NCI-H1048 (cell line): Measurements from ENCODE around the gene SAMD4A.

Experiments used
- DNase-seq: peaks from one replicate; lab custom pipeline; 2025; lab: John Stamatoyannopoulos, UW

SAMD4A gene

DNA sequence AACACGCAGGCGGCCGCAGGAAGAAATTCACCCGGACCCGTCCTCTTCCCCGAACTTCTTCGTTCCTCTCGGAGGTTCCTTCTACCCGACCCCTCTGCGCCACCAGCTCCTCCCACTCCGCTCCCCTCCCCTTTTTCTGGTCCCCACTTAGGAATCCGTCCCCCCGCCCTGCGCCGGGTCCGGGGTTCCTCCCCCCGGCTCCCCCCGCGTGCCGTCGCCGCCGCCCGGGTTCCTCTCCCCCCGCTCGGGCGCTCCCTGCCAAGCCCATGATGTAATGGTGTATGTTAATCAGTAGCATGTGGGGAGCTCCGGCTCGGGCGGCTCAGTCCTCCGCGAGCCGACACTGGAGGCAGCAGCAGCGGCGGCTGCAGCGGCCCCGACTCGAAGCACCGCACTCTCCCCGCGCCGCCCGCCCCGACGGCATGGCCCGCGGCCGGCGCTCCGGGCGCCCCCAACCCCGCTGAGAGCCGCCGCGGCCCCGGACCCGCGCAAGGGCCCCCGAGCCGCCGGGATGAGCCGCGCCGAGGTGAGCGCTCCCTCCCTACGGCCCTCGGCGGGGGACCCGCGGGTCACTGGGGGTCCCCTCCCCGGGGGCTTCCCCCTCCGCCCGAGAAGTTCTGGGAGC, 1.0 kb upstream of the SAMD4A start:
- no peak for DNase-seq

GRCh38 chr14:54567224-54567638, 303 bp downstream of the SAMD4A start:
- DNase-seq, result no peak

GRCh38 chr14:54567639-54568561, 972 bp downstream of the SAMD4A start:
- DNase-seq, result no peak

DNA sequence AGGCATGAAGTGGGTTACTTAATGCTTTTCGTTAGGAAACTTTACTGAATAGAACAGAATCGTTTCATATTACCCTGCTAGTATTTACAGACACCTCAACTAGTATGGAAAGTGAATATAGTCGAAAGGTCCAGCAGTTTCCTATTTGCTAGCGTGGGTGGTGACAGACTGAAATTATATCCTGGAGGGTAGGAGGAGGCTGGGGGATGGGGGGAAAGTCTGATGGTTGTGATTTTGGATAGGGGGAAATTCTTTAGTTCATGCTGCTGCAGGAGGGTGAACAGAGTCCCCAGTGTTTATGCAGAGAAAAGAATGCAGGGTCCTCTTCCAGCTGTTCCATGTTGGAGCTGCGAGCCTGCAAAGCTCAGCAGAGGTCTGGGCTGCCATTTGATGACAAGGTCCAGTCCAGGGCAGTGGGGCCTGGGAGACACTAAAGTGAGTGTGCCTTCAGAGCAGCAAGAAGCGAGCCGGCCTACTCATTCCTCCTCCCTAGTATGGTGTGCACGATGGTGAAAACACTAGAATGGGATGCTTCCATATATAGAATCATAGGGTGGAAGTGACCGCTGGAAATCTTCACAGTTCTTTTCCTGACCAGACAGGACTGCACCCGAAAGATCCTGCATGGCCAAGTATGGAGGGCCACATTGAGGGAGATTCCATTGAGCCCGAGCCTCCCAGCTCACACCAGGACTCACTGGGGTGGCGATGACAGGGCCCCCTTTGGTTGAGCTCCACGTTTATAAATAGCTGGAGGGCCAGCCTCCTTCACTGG, 2.1 kb downstream of the SAMD4A start:
- no peak for DNase-seq

- no peak for DNase-seq
Observed at GRCh38 chr14:54570047-54570446, 3.1 kb downstream of the SAMD4A start.

DNA sequence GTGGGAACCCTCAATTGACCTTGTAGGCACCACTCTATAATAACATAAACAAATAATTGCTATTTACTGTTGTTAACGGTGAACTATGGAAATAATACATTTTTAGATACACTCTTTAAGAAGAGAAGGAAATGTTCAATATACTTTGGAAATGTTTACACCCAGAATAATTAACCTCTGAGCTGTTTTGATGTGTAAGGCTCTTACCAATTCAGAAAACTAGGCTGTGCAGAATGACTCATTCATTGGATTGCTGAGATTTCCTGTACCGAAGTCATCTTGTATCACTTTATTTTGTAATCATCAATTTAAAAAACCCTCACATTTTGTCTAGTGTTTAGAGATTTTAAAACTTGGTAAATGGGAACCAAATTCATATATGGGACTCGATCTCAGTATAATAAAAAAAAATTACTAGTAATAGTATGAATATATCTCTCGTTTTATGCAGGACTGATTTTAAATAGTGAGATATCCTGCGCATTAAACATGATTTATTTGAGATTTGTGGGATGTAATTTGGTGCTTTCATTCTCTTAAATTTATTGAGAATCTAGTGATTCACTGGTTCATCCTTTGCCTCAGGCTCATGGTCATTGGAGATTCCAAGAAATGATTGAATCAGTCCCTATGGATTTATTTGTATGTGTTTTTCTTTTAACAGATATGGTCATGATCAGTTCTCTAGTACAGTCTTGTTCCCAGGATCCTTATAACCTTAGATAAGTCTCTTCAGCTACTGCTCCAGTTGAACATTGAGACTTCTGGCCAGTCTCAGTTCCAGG, 3.9 kb downstream of the SAMD4A start:
- DNase-seq, result no peak

DNA sequence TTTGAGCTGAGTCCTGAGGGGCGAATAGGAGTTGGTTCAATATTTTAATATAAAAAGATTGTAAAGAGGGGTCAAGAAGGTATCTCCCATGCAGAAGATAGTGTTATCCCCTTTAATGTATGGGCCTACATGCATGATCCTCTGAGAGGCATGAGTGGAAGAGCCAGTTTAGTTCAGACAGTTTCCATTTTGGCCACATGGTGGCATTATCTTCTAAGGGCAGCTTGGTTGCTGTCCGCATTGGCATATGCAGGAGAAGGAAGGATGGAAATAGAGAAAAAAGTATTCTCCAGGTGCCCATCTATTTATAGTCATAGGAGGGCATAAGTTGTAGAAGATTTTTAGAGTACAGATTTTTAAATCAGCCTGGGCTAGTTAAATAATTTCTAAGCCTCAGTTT, 5.4 kb downstream of the SAMD4A start:
- no peak for DNase-seq

DNA sequence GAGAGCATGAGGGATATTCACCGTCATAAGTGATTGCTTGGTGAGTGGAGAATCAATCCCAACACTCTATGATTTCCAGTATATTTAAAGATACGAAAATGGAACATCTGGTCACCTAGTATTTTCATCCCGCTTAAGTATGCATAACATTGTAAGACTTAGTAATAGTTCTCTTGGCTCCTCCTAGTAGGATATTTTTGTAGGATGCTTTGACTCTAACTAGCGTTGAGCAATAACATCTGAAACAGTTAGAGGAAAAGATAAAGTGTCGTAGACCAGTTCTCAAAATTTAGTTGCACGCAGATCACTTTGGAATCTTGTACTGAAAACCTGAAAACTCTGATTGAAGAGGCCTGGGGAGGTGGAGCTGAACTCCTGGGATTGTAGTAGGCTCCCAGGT, 7.6 kb downstream of the SAMD4A start:
- DNase-seq, result no peak

DNA sequence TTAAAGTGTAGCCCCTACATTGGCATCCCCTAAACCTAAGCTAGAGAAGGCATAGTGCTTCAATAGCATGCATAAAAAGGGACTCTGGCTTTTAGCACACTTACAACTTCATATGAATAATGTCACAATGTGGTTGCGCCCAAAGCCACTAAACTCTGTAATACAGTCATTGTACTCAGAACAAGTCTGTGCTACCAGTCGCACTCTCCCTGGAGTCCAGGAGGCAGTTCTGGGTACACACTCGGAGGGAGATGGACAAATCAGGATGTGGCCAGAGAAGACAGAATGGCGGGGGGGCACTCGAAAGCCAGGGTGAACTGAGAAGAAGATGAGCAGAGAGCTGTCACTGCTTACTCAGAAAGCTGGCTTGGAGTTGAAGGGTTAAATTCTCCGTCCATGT, 10.6 kb downstream of the SAMD4A start:
- no peak for DNase-seq

DNA sequence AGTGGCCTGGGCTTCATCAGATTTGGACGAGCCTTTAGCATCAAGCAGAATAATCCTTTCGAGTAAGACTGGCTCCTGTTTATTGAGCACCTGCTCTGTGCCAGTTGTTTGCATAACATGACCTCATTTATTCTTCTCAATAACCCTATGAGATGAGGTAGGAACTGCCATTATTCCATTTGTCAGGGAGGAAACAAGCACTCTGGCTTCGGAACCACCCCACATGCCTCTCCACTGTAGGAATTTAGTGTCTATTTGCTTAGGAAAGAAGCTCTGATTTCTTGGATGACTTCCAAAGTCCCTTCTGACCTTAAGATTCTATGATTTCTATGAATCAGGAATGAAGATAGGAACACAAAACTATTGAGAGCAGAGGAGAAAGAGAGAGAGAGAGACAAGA, 11.0 kb downstream of the SAMD4A start:
- DNase-seq, result no peak

GRCh38 chr14:54579621-54580020, 12.7 kb downstream of the SAMD4A start:
- no peak for DNase-seq

- DNase-seq, result no peak
Observed at GRCh38 chr14:54580933-54581332, 14.0 kb downstream of the SAMD4A start.

DNA sequence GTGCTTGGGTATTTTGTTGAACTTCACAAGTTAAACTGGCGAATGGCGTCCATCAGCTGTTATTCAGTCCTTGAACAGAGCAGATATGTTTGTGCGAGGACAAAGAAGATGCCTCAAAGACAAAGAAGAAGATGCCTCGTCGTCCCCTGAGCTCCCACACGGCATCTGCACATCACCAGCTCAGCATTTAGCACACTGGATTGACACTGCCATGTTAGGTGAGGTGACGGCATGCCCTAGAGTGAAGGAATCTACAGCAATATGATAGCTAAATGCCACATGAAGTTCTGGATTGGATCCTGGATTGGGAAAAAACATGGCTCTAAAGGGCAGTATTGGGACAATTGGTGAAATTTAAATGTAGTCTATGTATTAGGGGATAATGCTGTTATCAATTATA, 15.4 kb downstream of the SAMD4A start:
- no peak for DNase-seq

DNA sequence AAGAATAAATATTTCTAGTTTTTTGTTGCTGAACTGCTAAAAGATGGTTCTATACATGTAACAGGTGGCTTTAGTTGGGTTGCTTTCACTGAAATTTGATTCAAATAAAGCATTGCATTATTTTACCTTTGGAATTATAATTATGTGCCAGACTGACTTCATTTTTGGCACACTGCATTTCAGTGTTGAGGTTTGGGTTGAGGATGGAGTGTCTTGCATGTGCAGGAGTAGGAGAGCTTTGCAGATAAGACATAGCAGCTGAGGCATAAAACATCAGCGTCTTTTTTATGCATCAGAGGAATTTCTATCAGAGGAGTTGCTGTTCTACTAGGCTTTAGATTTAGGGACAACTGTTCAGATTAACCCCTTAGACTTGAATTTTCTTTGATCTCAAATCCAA, 17.2 kb downstream of the SAMD4A start:
- no peak for DNase-seq

GRCh38 chr14:54585214-54585613, 18.3 kb downstream of the SAMD4A start:
- no peak for DNase-seq

DNA sequence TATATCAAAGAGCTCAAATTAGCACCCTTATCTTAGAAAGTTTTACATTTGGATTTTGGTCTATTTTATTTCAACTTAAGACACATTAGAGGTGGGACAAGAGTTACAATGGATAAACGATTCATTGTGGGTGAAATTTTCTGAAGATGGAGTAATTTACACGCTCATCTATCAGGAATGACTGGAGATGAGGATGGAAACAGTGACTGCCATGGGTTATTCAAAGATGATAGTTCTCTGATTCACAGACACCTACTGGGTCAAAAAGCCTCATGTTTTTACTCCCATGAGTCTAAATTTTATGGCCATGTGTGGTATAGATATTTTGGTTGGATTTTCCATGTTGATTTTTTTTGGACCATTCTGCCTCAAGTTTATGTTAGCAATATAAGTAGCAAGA, 22.1 kb downstream of the SAMD4A start:
- DNase-seq, result no peak

GRCh38 chr14:54589843-54590242, 22.9 kb downstream of the SAMD4A start:
- no peak for DNase-seq

- no peak for DNase-seq
Observed at GRCh38 chr14:54590481-54590880, 23.6 kb downstream of the SAMD4A start.

DNA sequence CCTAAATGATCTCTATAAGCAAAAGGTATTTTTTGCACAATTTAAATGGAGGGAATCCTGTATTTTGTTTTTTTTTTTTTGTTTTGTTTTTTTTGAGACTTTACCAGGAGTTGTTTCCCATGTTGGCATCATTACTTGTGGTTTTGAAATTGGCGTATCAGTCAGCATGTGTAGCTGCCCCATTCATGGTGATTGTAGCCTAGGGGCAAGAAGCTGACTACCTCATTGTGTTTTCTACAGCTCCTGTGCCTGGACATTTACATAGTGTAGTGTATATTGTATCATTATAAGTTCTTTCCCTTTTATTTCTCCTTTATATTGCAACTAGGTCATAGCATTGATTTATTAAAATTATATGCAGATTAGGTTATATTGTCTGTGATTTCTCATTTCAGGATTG, 24.5 kb downstream of the SAMD4A start:
- peak; percentile 80 for DNase-seq

DNA sequence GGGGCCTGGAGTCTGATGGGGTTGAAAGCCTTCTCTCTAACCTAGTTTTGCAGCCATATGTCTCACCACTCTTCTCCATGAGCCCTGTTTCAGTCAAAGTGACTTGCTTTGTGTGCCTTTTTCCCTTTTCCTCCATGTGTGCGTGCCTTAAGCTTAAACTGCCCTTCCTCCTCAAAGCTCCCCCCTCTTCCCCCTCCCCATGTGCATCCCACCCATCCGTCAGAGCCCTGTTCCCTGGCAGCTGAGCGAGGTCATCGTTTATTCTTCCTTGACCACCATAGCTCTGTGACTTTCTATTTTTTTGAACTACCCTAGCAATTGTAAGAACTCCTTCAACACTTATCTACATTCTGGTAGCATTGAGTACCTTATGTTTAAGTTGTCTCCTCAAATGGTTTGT, 24.9 kb downstream of the SAMD4A start:
- no peak for DNase-seq

GRCh38 chr14:54593860-54594259, 26.9 kb downstream of the SAMD4A start:
- no peak for DNase-seq

- DNase-seq, result no peak
Observed at GRCh38 chr14:54594537-54594936, 27.6 kb downstream of the SAMD4A start.
